ENCODE measurements around the gene TMEM259. TPM values are rescaled to one million over a fixed set of nuclear protein-coding genes. Genes with fewer than 3 reads are reported as not detected.

The TMEM259 gene
- total and polyA plus RNA-seq, 9 of the 15 experiments (the other 6 are each of a cell fraction or from before 2014, with no cell fraction given) = 0.52 to 231 (median 63.6) TPM

DNA sequence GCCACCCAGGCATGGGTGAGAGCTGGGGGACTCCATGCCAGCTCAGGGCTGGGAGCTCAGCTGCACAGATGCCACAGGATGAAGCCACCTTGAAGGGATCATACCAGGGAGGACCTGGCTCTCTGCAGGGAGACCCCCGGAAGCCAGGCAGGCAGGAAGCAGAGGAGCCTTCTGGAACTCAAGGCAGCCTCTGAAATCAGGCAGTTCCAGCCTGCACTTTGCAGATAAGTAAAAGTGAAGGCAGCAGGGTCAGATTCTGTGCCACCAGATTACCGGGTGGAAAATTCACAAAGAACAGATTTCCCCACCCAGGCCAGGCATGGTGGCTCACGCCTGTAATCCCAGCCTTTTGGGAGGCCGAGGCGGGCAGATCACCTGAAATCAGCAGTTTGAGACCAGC is 2.5 kb downstream of the TMEM259 start:
- peak in 2 of 4 experiments; percentile 32 to 66 for DNase-seq (ENCODE audit: extremely low read depth in 1 of 4, low spot score in 3 of 4)
- ChIA-PET POLR2A (interaction anchor here (0.7 to 1.9 kb wide), 3 partner anchors 11 to 439 kb away, joined by 3 to 14 read pairs (median 6); partner anchors contain the start of gene CIRBP), CTCF (ENCODE audit: low intra/inter-chr PET ratio) (no interaction called here)
- Histone ChIP-seq H2AFZ (ENCODE audit: low read depth, low read length) (no peak overlapping the region), H3K9ac (ENCODE audit: insufficient read depth in 1 of 2, low read depth in 2 of 2, low read length in 2 of 2) (peak overlapping the region in 1 of 2 experiments; percentile 94; a peak in 3 of 4 replicates), H4K20me1 (replicated peaks; ENCODE audit: control insufficient read depth, insufficient read depth, low read length) (peaks cover 53% of the 10 kb centered on the region), H3K9me1 (ENCODE audit: control insufficient read depth, insufficient read depth, low read length) (peaks cover 16% of the 10 kb centered on the region), H3K9me3 (replicated peaks; ENCODE audit: control insufficient read depth, insufficient read depth, low read depth, low read length) (no peaks in the 10 kb centered on the region), H3K4me3 (peak overlapping the region; percentile 28; the same call in 1 of the 2 replicates), H3K4me2 (ENCODE audit: insufficient read depth, low read length) (no peak overlapping the region; the same call in 1 of the 2 replicates), H3K27ac (ENCODE audit: extremely low read depth, low read depth, low read length) (peak overlapping the region; percentile 74; the same call in 2 of the 3 replicates), H3K36me3 (ENCODE audit: control insufficient read depth, insufficient read depth, low read length) (peaks cover 62% of the 10 kb centered on the region; the same call in 2 of the 3 replicates), H3K27me3 (ENCODE audit: control insufficient read depth in 2 of 2, insufficient read depth in 2 of 2, low read length in 2 of 2) (no peaks in the 10 kb centered on the region), H3K79me2 (ENCODE audit: control insufficient read depth, insufficient read depth, low read length) (peaks cover 76% of the 10 kb centered on the region), H3K4me1 (replicated peaks in 1 of 2; ENCODE audit: control insufficient read depth in 2 of 2, insufficient read depth in 2 of 2, low read length in 2 of 2) (peaks cover 27 to 91% of the 10 kb centered on the region in 2 experiments)
- ATAC-seq = no peak
- in situ Hi-C loops (cut with MboI) (no loop called here), intact Hi-C loops (cut with micrococcal nuclease) (no loop called here)
- FAIRE-seq = peak; percentile 73
- BruUV-seq (replicated peaks) = TSS peak; percentile 41
- WGBS (ENCODE audit: insufficient coverage, low coverage, missing lambda C conversion rate) = 21% methylated on average over 5 of the region's 5 CpGs
- no peak for TF ChIP-seq ZNF318 (IDR thresholded peaks at IDR 0.05; ENCODE audit: borderline replicate concordance in 1 of 2, low read depth in 1 of 2)
- no peak for TF ChIP-seq ZNF12 (CRISPR knock-in tag; IDR thresholded peaks at IDR 0.05)
- TF ChIP-seq RBM14 (IDR thresholded peaks at IDR 0.05; ENCODE audit: borderline replicate concordance, insufficient read depth, low read depth, low read length) = no peak
- TF ChIP-seq, protein P1, sequence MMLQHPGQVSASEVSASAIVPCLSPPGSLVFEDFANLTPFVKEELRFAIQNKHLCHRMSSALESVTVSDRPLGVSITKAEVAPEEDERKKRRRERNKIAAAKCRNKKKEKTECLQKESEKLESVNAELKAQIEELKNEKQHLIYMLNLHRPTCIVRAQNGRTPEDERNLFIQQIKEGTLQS (IDR thresholded peaks at IDR 0.05) = no peak
- TF ChIP-seq, protein P1 (CRISPR knock-in tag; conservative IDR thresholded peaks at IDR 0.05) = no peak
- no peak for TF ChIP-seq NFRKB (IDR thresholded peaks at IDR 0.05; ENCODE audit: low read depth)
- no peak for TF ChIP-seq CBFB (CRISPR knock-in tag; IDR thresholded peaks at IDR 0.05)
- TF ChIP-seq CREM (IDR thresholded peaks at IDR 0.05; ENCODE audit: low read depth) = 0 out of 2 replicates have a peak, but pooled peaks have one; percentile 11
- TF ChIP-seq ZNF165 (CRISPR knock-in tag; IDR thresholded peaks at IDR 0.05; ENCODE audit: borderline replicate concordance) = no peak
- TF ChIP-seq NFIC (IDR thresholded peaks at IDR 0.05) = peak; percentile 40; the same call in 1 of the 2 replicates
- no peak for TF ChIP-seq MECOM (CRISPR knock-in tag; IDR thresholded peaks at IDR 0.05)
- no peak for TF ChIP-seq RHOXF2B (CRISPR knock-in tag; conservative IDR thresholded peaks at IDR 0.05)
- TF ChIP-seq BRD9 (IDR thresholded peaks at IDR 0.05; ENCODE audit: low read depth, partially characterized antibody) = no peak
- TF ChIP-seq CBFA2T3 (IDR thresholded peaks at IDR 0.05) = peak; percentile 92
- no peak for TF ChIP-seq YBX1 (IDR thresholded peaks at IDR 0.05)
